Endothelial cell of umbilical vein (primary cell): ENCODE measurements around the gene PTCHD1. TPM values are rescaled to one million over a fixed set of nuclear protein-coding genes. Genes with fewer than 3 reads are reported as not detected.

Source experiments
- BruUV-seq: library from RNA; stranded (reverse); fragments of 400-500 nt; replicated peaks from 2 replicates; lab custom pipeline; 2021; lab: Mats Ljungman, UMichigan
- CTCF ChIA-PET: fragments of 300-600, 350-600 bp; sonication (Branson Sonifier 250); formaldehyde crosslinking; loops from one replicate; lab custom pipeline; 2021; ENCODE audit warnings: antibody characterized with exemption, inconsistent platforms; lab: Charles Lee
- POLR2A ChIA-PET: fragments of 300-600, 350-600 bp; sonication (Branson Sonifier 250); formaldehyde crosslinking; loops from one replicate; lab custom pipeline; 2021; ENCODE audit warnings: antibody characterized with exemption, inconsistent platforms; lab: Charles Lee
- DNase-seq: peaks from one replicate; pipeline ENCODE4 v3.0.0-alpha.2; 2011; ENCODE audit warnings: low read depth, low spot score
- FAIRE-seq: peaks from 2 replicates; lab custom pipeline; 2011; peaks lifted over from hg19 to GRCh38; lab: Jason Lieb, UNC
- H2AFZ ChIP-seq: 2 replicates; pipeline ENCODE4 v1.6.0; 2012; ENCODE audit warnings: low read depth, low read length, control low read depth, inconsistent platforms
- H3K27ac ChIP-seq: 2 replicates; pipeline ENCODE4 v1.5.1; 2011; ENCODE audit warnings: low read depth, mild to moderate bottlenecking, control low read depth, low read length, moderate library complexity; ENCODE audit not compliant: insufficient read depth
- H3K27me3 ChIP-seq, 2 experiments: 2 replicates each; pipeline versions ENCODE4 v1.6.0 to v1.6.1; 2011; ENCODE audit warnings: low read length in 2 of 2, mixed read lengths in 1 of 2; ENCODE audit not compliant: control insufficient read depth in 2 of 2, insufficient read depth in 2 of 2
- H3K36me3 ChIP-seq, 2 experiments: 2 replicates in 1 of 2; 3 replicates in 1 of 2; pipeline ENCODE4 v1.5.1; 2011; ENCODE audit warnings: low read length in 2 of 2, mild to moderate bottlenecking in 1 of 2, moderate library complexity in 1 of 2; ENCODE audit not compliant: control insufficient read depth in 2 of 2, insufficient read depth in 2 of 2; ENCODE audit errors: extremely low read depth in 1 of 2
- H3K4me1 ChIP-seq: 3 replicates; pipeline ENCODE4 v1.5.1; 2011; ENCODE audit warnings: mild to moderate bottlenecking, low read length; ENCODE audit not compliant: control insufficient read depth, insufficient read depth; ENCODE audit errors: extremely low read depth
- H3K4me2 ChIP-seq: 2 replicates; pipeline ENCODE4 v1.6.1; 2011; ENCODE audit warnings: low read length, control low read depth, mixed read lengths; ENCODE audit not compliant: insufficient read depth
- H3K4me3 ChIP-seq, 3 experiments: fragments of 200-600 bp in 1 of 3; sonication (generic), shearing (Covaris generic) in 1 of 3; replicated peaks in 1 of 3; 2 replicates each; pipeline ENCODE4 v1.5.1; 2011 to 2016; ENCODE audit warnings: control low read depth in 3 of 3, low read length in 3 of 3, mild to moderate bottlenecking in 2 of 3, inconsistent platforms in 1 of 3, low read depth in 1 of 3, moderate library complexity in 1 of 3; ENCODE audit not compliant: insufficient read depth in 1 of 3
- H3K79me2 ChIP-seq: 2 replicates; pipeline ENCODE4 v1.6.0; 2012; ENCODE audit warnings: low read length, inconsistent platforms; ENCODE audit not compliant: control insufficient read depth, insufficient read depth
- H3K9ac ChIP-seq: replicated peaks from 2 replicates; pipeline ENCODE3; 2011; ENCODE audit warnings: low read length, control low read depth; ENCODE audit not compliant: insufficient read depth; ENCODE audit errors: extremely low read depth
- H3K9me1 ChIP-seq: replicated peaks from 3 replicates; pipeline ENCODE4 v1.6.0; 2011; ENCODE audit warnings: mild to moderate bottlenecking, low read length; ENCODE audit not compliant: control insufficient read depth, insufficient read depth; ENCODE audit errors: extremely low read depth
- H3K9me3 ChIP-seq: replicated peaks from 2 replicates; pipeline ENCODE4 v1.5.1; 2012; ENCODE audit warnings: low read length, inconsistent platforms; ENCODE audit not compliant: control insufficient read depth, insufficient read depth
- H4K20me1 ChIP-seq: replicated peaks from 2 replicates; pipeline ENCODE3; 2011; ENCODE audit warnings: mild to moderate bottlenecking, low read length; ENCODE audit not compliant: control insufficient read depth, insufficient read depth; ENCODE audit errors: extremely low read depth
- CTCF ChIP-seq, 2 donors: IDR thresholded peaks; 1 replicate in 1 of 2; 2 replicates in 1 of 2; pipeline ENCODE4 v1.5.1; 2011; ENCODE audit warnings: low read length in 2 of 2, mild to moderate bottlenecking in 2 of 2, moderate library complexity in 2 of 2, control low read depth in 1 of 2, inconsistent platforms in 1 of 2, low read depth in 1 of 2; ENCODE audit not compliant: insufficient read depth in 1 of 2; ENCODE audit errors: extremely low read depth in 1 of 2
- EZH2 ChIP-seq: IDR thresholded peaks from 2 replicates; pipeline ENCODE4 v1.6.1; 2012; ENCODE audit warnings: borderline replicate concordance, low read depth, mild to moderate bottlenecking, moderate library complexity, low read length, inconsistent platforms; ENCODE audit not compliant: severe bottlenecking
- FOS ChIP-seq: IDR thresholded peaks from 2 replicates; pipeline ENCODE4 v1.6.1; 2011; ENCODE audit warnings: mild to moderate bottlenecking, low read length, moderate library complexity, borderline replicate concordance; ENCODE audit not compliant: insufficient read depth
- GATA2 ChIP-seq: IDR thresholded peaks from 2 replicates; pipeline ENCODE4 v1.7.0; 2011; ENCODE audit warnings: low read depth, mild to moderate bottlenecking, moderate library complexity, mixed read lengths, low read length; ENCODE audit not compliant: insufficient read length, insufficient read depth
- JUN ChIP-seq: IDR thresholded peaks from 2 replicates; pipeline ENCODE4 v1.6.1; 2011; ENCODE audit warnings: borderline replicate concordance, low read depth; ENCODE audit not compliant: insufficient read length, insufficient read depth
- MAX ChIP-seq: IDR thresholded peaks from 2 replicates; pipeline ENCODE4 v1.6.1; 2011; ENCODE audit not compliant: insufficient read depth, insufficient read length
- MYC ChIP-seq: IDR thresholded peaks from one replicate; pipeline ENCODE4 v1.6.1; 2011; ENCODE audit warnings: mild to moderate bottlenecking, low read depth, low read length
- POLR2A ChIP-seq: IDR thresholded peaks from 2 replicates; pipeline ENCODE4 v1.6.1; 2012; ENCODE audit warnings: low read depth, mild to moderate bottlenecking, control low read depth, low read length
- POLR2AphosphoS5 ChIP-seq: IDR thresholded peaks from 2 replicates; pipeline ENCODE4 v1.6.1; 2012; ENCODE audit warnings: low read depth, mild to moderate bottlenecking, control low read depth, low read length, moderate library complexity; ENCODE audit not compliant: insufficient read depth
- dilution Hi-C: fragments of 300-500 bp; cut with MboI; formaldehyde crosslinking; loops from one replicate; pipeline ENCODE4 v1.15.0; 2019; ENCODE audit warnings: low sequenced_read_pairs; ENCODE audit not compliant: extremely low pct_ligation_motif_present
- intact Hi-C: fragments of 100-400 bp; cut with micrococcal nuclease; formaldehyde crosslinking; loops from one replicate; pipeline ENCODE4 v1.10.0; 2022
- polyA plus RNA-seq, 4 experiments: library from polyadenylated mRNA; depleted of rRNA in 3 of 4; stranded (reverse) in 3 of 4; unstranded in 1 of 4; fragments of >200 nt; gene quantifications; 2 replicates each; pipeline versions ENCODE4 v1.2.1 to v1.2.3, GENCODE V29; 2011 to 2012; ENCODE audit warnings: missing spikeins in 1 of 4
- total RNA-seq: library from RNA; stranded (reverse); gene quantifications from 2 replicates; pipeline ENCODE4 v1.2.3, GENCODE V29; 2021

Gene PTCHD1
- total and polyA plus RNA-seq, 2 donors (not counting 3 experiments of a cell fraction or from before 2014, with no cell fraction given), result not detected

DNA sequence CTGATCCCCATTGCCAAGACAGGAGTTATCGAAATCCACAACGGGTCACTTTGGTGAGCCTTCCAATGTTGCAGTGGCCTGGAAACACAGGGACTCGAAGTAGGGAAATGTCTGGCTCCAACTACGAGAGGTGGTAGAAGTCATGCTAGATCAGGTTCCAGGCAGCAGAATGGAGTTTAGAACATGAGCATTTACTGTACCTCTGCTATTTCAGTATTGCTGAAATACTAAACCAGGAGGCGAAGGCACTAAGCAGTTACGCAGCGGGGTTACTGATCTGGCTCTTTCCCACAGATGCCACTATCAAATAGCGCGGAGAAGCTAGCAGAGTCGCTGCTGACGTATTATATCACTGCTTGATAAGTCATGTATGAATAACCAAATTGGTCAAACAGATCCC, 56.3 kb downstream of the PTCHD1 start:
- H3K4me3 ChIP-seq, result no peak overlapping the region
- H4K20me1 ChIP-seq, result no peaks in the 10 kb centered on the region
- dilution Hi-C loops (no loop called here), intact Hi-C loops (no loop called here)
- H3K9ac ChIP-seq, result no peak overlapping the region
- H2AFZ ChIP-seq, result no peak overlapping the region
- DNase-seq, result no peak
- ChIA-PET POLR2A (no interaction called here), CTCF (no interaction called here)
- H3K36me3 ChIP-seq, result no peaks in the 10 kb centered on the region
- no peaks in the 10 kb centered on the region for H3K9me1 ChIP-seq
- no peak overlapping the region for H3K4me2 ChIP-seq
- H3K27me3 ChIP-seq, result no peaks in the 10 kb centered on the region
- no TSS peak for BruUV-seq
- FAIRE-seq, result no peak
- no peaks in the 10 kb centered on the region for H3K9me3 ChIP-seq
- H3K4me1 ChIP-seq, result no peaks in the 10 kb centered on the region
- TF ChIP-seq MAX (no peak), POLR2A (no peak), POLR2AphosphoS5 (no peak), EZH2 (no peak), MYC (no peak), FOS (no peak), GATA2 (no peak), JUN (no peak), CTCF (IDR thresholded peaks at IDR 0.05; ENCODE audit: extremely low read depth in 1 of 2, insufficient read depth in 1 of 2, low read depth in 1 of 2, low read length in 2 of 2) (no peak)
- no peak overlapping the region for H3K27ac ChIP-seq
- no peaks in the 10 kb centered on the region for H3K79me2 ChIP-seq
